Thoracic aorta (tissue), 2 donors: ENCODE data around the gene DNAAF3. TPM values are rescaled to one million over a fixed set of nuclear protein-coding genes. Genes with fewer than 3 reads are reported as not detected.

ENCODE experiments used
- ATAC-seq: fragments of 150-250 bp; one replicate; pipeline ENCODE4 v1.8.0; 2017; ENCODE audit warnings: low read depth; ENCODE audit not compliant: insufficient number of reproducible peaks, low FRiP score
- DNase-seq: peaks from one replicate; pipeline ENCODE4 v3.0.0-alpha.2; 2020; ENCODE audit warnings: low spot score
- H3K27ac ChIP-seq, 2 donors: fragments of 200-600 bp; sonication (generic); 1 replicate in 1 of 2; 2 replicates in 1 of 2; pipeline ENCODE4 v1.5.1; 2016; ENCODE audit warnings: mild to moderate bottlenecking in 2 of 2, moderate library complexity in 2 of 2
- H3K27me3 ChIP-seq: fragments of 200-600 bp; sonication (generic); replicated peaks from 2 replicates; pipeline ENCODE4 v1.6.0; 2016; ENCODE audit warnings: mild to moderate bottlenecking; ENCODE audit not compliant: insufficient read depth
- H3K36me3 ChIP-seq: fragments of 200-600 bp; sonication (generic); one replicate; pipeline ENCODE4 v1.5.1; 2016
- H3K4me1 ChIP-seq, 2 donors: fragments of 200-600 bp; sonication (generic); 1 replicate in 1 of 2; 2 replicates in 1 of 2; pipeline versions ENCODE4 v1.5.1 to v1.6.0; 2016; ENCODE audit warnings: low read depth in 2 of 2, mild to moderate bottlenecking in 1 of 2; ENCODE audit not compliant: control insufficient read depth in 1 of 2
- H3K4me3 ChIP-seq: fragments of 200-600 bp; sonication (generic); 2 replicates; pipeline ENCODE4 v1.5.1; 2016; ENCODE audit warnings: mild to moderate bottlenecking
- H3K9me3 ChIP-seq: fragments of 200-600 bp; sonication (generic); 2 replicates; pipeline ENCODE4 v1.5.1; 2016
- CTCF ChIP-seq: fragments of 200-600 bp; sonication (generic); IDR thresholded peaks from one replicate; pipeline ENCODE4 v1.5.1; 2019; ENCODE audit warnings: antibody characterized with exemption
- total RNA-seq, 2 donors: library from RNA; depleted of rRNA; stranded (reverse); fragments of >200 nt; gene quantifications; one replicate each; pipeline versions ENCODE4 v1.1.0 to v1.2.3, GENCODE V29; 2016

DNAAF3 gene
- total RNA-seq, 2 donors from 2014 or later, result not detected

DNA sequence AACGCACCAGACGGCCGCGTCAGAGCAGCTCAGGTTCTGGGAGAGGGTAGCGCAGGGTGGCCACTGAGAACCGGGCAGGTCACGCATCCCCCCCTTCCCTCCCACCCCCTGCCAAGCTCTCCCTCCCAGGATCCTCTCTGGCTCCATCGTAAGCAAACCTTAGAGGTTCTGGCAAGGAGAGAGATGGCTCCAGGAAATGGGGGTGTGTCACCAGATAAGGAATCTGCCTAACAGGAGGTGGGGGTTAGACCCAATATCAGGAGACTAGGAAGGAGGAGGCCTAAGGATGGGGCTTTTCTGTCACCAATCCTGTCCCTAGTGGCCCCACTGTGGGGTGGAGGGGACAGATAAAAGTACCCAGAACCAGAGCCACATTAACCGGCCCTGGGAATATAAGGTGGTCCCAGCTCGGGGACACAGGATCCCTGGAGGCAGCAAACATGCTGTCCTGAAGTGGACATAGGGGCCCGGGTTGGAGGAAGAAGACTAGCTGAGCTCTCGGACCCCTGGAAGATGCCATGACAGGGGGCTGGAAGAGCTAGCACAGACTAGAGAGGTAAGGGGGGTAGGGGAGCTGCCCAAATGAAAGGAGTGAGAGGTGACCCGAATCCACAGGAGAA, 50.9 kb downstream of the DNAAF3 start:
- Histone ChIP-seq H3K27ac (peak overlapping the region; percentile 76 to 92), H3K27me3 (no peaks in the 10 kb centered on the region), H3K4me1 (peaks cover 26 to 55% of the 10 kb centered on the region in 2 donors), H3K9me3 (no peaks in the 10 kb centered on the region), H3K4me3 (peak overlapping the region; percentile 75), H3K36me3 (no peaks in the 10 kb centered on the region)
- no peak for ATAC-seq
- no peak for DNase-seq
- TF ChIP-seq CTCF, result no peak

GRCh38 chr19:55114566-55115145, 51.8 kb downstream of the DNAAF3 start:
- peak overlapping the region; percentile 88 to 92 for H3K27ac ChIP-seq
- TF ChIP-seq CTCF, result no peak
- no peaks in the 10 kb centered on the region for H3K27me3 ChIP-seq
- DNase-seq (no peak), ATAC-seq (no peak)
- peaks cover 2% of the 10 kb centered on the region for H3K36me3 ChIP-seq
- no peaks in the 10 kb centered on the region for H3K9me3 ChIP-seq
- peaks cover 26 to 55% of the 10 kb centered on the region in 2 donors for H3K4me1 ChIP-seq
- H3K4me3 ChIP-seq, result peak overlapping the region; percentile 75

DNA sequence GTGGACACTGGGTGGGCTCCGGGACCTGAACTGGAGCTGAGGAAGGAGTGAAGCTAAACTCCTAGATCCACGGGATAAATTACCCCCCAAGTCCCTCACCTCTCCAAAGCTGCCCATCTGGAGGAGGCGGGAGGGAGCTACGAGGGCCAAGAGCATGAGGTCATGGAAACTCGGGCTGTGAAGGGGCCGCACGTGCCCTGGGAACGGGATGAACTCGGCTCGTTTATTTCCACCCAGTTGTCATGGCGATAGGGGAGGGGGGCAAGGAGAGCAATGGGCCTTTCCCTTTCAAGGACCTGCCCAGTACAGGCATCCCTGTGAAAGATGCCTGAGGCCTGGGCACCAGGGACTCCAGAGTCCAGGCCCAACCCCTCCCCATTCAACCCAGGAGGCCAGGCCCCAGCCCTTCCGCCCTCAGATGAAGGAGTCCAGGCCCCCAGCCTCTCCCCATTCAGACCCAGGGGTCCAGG, 52.8 kb downstream of the DNAAF3 start:
- Histone ChIP-seq H3K27ac (peak overlapping the region; percentile 88 to 92), H3K4me3 (peak overlapping the region; percentile 75), H3K27me3 (no peaks in the 10 kb centered on the region), H3K36me3 (peaks cover 2% of the 10 kb centered on the region), H3K9me3 (no peaks in the 10 kb centered on the region), H3K4me1 (peaks cover 26 to 55% of the 10 kb centered on the region in 2 donors)
- DNase-seq (peak; percentile 92), ATAC-seq (peak; percentile 66)
- TF ChIP-seq CTCF, result no peak

DNA sequence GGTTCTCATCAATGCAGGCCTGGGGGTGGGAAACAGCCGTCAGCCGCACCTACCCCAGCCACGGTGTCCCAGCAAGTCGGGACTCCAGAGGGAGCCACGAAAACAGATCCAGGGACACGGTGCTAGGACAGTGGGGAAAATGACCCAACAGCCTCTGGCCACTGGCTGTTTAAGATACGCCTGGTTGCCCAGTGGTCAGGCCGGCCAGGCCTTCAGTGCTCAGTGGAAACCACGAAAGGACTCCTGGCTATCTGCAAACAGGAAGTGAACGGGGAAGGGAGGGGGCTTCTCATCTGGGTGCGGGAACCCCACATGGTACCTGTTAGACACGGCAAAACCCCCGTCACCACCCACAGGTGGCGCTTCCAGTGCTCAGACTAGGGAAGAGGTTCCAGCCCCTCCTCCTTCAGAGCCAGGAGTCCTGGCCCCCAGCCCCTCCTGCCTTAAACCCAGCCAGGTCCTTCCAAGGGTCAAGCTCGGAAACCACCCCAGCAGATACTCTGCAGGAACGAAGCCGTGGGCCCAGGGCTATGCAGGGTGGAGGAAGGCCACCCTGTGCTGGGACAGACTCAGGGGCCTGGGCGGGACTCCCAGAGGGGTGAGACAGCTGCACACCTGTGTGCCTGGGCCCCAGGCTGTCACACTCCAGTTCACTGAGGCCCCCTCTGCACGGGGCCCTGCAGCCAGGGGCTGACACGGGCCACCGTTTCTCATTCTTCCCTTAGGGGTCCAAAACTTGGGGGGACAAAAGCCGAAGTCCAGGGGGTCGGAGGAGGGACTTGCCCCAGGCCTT, 53.4 kb downstream of the DNAAF3 start:
- ATAC-seq (no peak), DNase-seq (no peak)
- no peaks in the 10 kb centered on the region for H3K27me3 ChIP-seq
- H3K27ac ChIP-seq, result peak overlapping the region; percentile 79 to 92
- TF ChIP-seq CTCF, result no peak
- H3K9me3 ChIP-seq, result no peaks in the 10 kb centered on the region
- H3K4me1 ChIP-seq, result peaks cover 26 to 48% of the 10 kb centered on the region in 2 donors
- peaks cover 2% of the 10 kb centered on the region for H3K36me3 ChIP-seq
- peak overlapping the region; percentile 50 for H3K4me3 ChIP-seq

GRCh38 chr19:55112246-55112776, 54.1 kb downstream of the DNAAF3 start:
- Histone ChIP-seq H3K36me3 (peaks cover 2% of the 10 kb centered on the region), H3K9me3 (no peaks in the 10 kb centered on the region), H3K27me3 (no peaks in the 10 kb centered on the region), H3K4me3 (no peak overlapping the region), H3K4me1 (peaks cover 26 to 48% of the 10 kb centered on the region in 2 donors), H3K27ac (peak overlapping the region; percentile 79 to 92)
- ATAC-seq, result no peak
- DNase-seq, result no peak
- TF ChIP-seq CTCF, result no peak
